ENCODE measurements around the gene LAMA1. TPM values are rescaled to one million over a fixed set of nuclear protein-coding genes. Genes with fewer than 3 reads are reported as not detected.

The LAMA1 gene
- total RNA-seq, 1 experiment from 2014 or later, result 28.8 TPM

DNA sequence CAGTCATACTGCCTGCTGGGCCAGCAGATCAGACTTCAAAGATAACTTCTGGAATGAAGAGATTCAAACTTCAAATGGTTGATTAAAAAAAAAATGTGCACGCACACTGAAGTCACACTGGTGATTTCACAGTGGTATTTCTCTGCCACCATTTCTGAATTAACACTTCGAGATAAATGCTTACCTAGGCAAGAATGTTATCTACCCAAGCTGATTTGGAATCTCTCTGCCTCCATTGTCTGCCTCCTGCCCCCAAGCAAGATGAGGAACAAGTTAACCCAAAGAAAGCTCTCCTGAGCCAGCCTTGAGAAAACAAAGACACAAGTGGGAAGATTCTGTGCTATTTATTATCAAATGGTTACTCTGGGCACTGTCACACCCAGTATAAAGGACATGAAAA, 6.5 kb downstream of the LAMA1 start:
- H3K4me3 Mint-ChIP-seq, result no peak overlapping the region
- no peak overlapping the region for H3T11ph ChIP-seq (ENCODE audit: low read length)
- peaks cover 14% of the 10 kb centered on the region for H3K27me3 Mint-ChIP-seq (ENCODE audit: low read depth)
- H3K4me2 ChIP-seq (ENCODE audit: insufficient read depth, insufficient read length, low read length), result no peak overlapping the region
- no peak overlapping the region for H2AFZ ChIP-seq (ENCODE audit: low read length)
- no peak overlapping the region for H3K27ac ChIP-seq (ENCODE audit: insufficient read length, low read depth, low read length)
- WGBS (ENCODE audit: extremely low coverage, insufficient read length, low lambda C conversion rate), result no CpG with 5 or more reads among the region's 2 CpGs
- H3K36me3 Mint-ChIP-seq (ENCODE audit: insufficient read depth in 1 of 3, low read depth in 3 of 3), result peaks cover 2 to 20% (median 4%) of the 10 kb centered on the region in 3 experiments; a peak in 5 of 7 replicates
- no peak overlapping the region for H3K18ac ChIP-seq (ENCODE audit: insufficient read length, low read depth, low read length)
- H2BK12ac ChIP-seq (ENCODE audit: insufficient read length, low read depth, low read length), result no peak overlapping the region
- no peak overlapping the region for H4K8ac ChIP-seq (replicated peaks; ENCODE audit: insufficient read length, low read depth, low read length)
- TF ChIP-seq, protein P1, sequence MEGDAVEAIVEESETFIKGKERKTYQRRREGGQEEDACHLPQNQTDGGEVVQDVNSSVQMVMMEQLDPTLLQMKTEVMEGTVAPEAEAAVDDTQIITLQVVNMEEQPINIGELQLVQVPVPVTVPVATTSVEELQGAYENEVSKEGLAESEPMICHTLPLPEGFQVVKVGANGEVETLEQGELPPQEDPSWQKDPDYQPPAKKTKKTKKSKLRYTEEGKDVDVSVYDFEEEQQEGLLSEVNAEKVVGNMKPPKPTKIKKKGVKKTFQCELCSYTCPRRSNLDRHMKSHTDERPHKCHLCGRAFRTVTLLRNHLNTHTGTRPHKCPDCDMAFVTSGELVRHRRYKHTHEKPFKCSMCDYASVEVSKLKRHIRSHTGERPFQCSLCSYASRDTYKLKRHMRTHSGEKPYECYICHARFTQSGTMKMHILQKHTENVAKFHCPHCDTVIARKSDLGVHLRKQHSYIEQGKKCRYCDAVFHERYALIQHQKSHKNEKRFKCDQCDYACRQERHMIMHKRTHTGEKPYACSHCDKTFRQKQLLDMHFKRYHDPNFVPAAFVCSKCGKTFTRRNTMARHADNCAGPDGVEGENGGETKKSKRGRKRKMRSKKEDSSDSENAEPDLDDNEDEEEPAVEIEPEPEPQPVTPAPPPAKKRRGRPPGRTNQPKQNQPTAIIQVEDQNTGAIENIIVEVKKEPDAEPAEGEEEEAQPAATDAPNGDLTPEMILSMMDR (conservative IDR thresholded peaks at IDR 0.05), result no peak
- no peak overlapping the region for H3K23ac ChIP-seq (ENCODE audit: insufficient read length, low read depth, low read length)
- H3K79me1 ChIP-seq (ENCODE audit: insufficient read depth, low read depth, low read length, poor library complexity, severe bottlenecking), result no peaks in the 10 kb centered on the region
- DNase-seq, result no peak
- no peaks in the 10 kb centered on the region for H4K20me1 ChIP-seq (ENCODE audit: control insufficient read depth, insufficient read depth, insufficient read length)
- no peak overlapping the region for H4K5ac ChIP-seq (ENCODE audit: insufficient read length, low read depth, low read length)
- peaks cover 17 to 31% of the 10 kb centered on the region in 2 experiments for H3K4me1 Mint-ChIP-seq
- H2BK15ac ChIP-seq (ENCODE audit: low read depth, low read length), result no peak overlapping the region
- H3K14ac ChIP-seq (ENCODE audit: insufficient read depth, low read length), result no peak overlapping the region
- H3K9ac ChIP-seq (ENCODE audit: extremely low read depth, insufficient read length, low read length), result no peak overlapping the region
- H2BK120ac ChIP-seq (ENCODE audit: low read depth, low read length, poor library complexity, severe bottlenecking), result no peak overlapping the region
- H2BK20ac ChIP-seq (ENCODE audit: low read depth, low read length, poor library complexity, severe bottlenecking), result no peak overlapping the region
- H3K27ac Mint-ChIP-seq, result no peak overlapping the region
- no peaks in the 10 kb centered on the region for H3K9me3 ChIP-seq (ENCODE audit: control insufficient read depth, low read depth, low read length)
- no peak overlapping the region for H3K56ac ChIP-seq (ENCODE audit: insufficient read length, low read depth, low read length)
- no peak overlapping the region for H3K4ac ChIP-seq (ENCODE audit: low read depth, low read length)
- peaks cover 5% of the 10 kb centered on the region; the same call in 1 of the 2 replicates for H3K79me2 ChIP-seq (ENCODE audit: insufficient read depth, low read length)
- no peak overlapping the region for H2AK5ac ChIP-seq (ENCODE audit: insufficient read length, low read length)
- H3K4me1 ChIP-seq (ENCODE audit: insufficient read depth, low read length), result no peaks in the 10 kb centered on the region
- H4K91ac ChIP-seq (ENCODE audit: insufficient read length, low read depth, low read length), result no peak overlapping the region
- no peaks in the 10 kb centered on the region for H3K27me3 ChIP-seq (ENCODE audit: insufficient read depth, low read length)
- peaks cover 0 to 2% of the 10 kb centered on the region in 2 experiments; a peak in 2 of 5 replicates for H3K9me3 Mint-ChIP-seq
- H2BK5ac ChIP-seq (ENCODE audit: insufficient read length, low read length), result no peak overlapping the region
- peaks cover 3% of the 10 kb centered on the region for H3K23me2 ChIP-seq (ENCODE audit: insufficient read length, low read depth, low read length, poor library complexity, severe bottlenecking)
